ENCODE results near the gene AFAP1.

AFAP1 gene

DNA sequence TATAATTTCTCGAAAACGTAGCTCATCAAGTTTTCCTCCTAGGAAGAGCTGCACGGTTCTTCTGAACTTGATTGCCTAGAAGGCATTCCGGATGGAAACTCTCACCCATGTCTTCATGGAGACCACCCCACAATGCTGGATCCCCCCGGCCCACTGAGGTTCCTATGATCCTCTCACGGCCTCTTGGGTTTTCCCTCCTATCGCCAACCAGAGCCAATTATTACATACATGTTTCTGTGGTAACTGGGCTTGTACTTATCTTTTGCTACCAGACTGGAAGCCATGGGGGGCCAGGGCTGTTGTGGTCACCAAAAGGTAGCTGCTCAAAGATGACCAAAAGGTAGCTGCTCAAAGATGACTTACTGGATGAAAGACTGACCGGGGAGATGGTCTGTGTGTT, 131.5 kb downstream of the AFAP1 start:
- TF ChIP-seq, protein P1, sequence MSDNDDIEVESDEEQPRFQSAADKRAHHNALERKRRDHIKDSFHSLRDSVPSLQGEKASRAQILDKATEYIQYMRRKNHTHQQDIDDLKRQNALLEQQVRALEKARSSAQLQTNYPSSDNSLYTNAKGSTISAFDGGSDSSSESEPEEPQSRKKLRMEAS (IDR thresholded peaks at IDR 0.05) = no peak
- TF ChIP-seq CEBPB (IDR thresholded peaks at IDR 0.05) = no peak
- no peak for TF ChIP-seq CREB1 (IDR thresholded peaks at IDR 0.05; ENCODE audit: low read depth)
- TF ChIP-seq TCF12 (IDR thresholded peaks at IDR 0.05; ENCODE audit: low read depth) = no peak
- TF ChIP-seq TEAD4 (IDR thresholded peaks at IDR 0.05) = no peak
- TF ChIP-seq FOXM1 (IDR thresholded peaks at IDR 0.05; ENCODE audit: borderline replicate concordance, low read depth) = no peak
- no peak for TF ChIP-seq EGR1 (IDR thresholded peaks at IDR 0.05)
- no peak for TF ChIP-seq NFIC (IDR thresholded peaks at IDR 0.05)
- TF ChIP-seq RAD21 (IDR thresholded peaks at IDR 0.05; ENCODE audit: low read depth) = no peak
- TF ChIP-seq, protein P2, sequence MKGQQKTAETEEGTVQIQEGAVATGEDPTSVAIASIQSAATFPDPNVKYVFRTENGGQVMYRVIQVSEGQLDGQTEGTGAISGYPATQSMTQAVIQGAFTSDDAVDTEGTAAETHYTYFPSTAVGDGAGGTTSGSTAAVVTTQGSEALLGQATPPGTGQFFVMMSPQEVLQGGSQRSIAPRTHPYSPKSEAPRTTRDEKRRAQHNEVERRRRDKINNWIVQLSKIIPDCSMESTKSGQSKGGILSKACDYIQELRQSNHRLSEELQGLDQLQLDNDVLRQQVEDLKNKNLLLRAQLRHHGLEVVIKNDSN (IDR thresholded peaks at IDR 0.05) = no peak
- TF ChIP-seq, protein P3, sequence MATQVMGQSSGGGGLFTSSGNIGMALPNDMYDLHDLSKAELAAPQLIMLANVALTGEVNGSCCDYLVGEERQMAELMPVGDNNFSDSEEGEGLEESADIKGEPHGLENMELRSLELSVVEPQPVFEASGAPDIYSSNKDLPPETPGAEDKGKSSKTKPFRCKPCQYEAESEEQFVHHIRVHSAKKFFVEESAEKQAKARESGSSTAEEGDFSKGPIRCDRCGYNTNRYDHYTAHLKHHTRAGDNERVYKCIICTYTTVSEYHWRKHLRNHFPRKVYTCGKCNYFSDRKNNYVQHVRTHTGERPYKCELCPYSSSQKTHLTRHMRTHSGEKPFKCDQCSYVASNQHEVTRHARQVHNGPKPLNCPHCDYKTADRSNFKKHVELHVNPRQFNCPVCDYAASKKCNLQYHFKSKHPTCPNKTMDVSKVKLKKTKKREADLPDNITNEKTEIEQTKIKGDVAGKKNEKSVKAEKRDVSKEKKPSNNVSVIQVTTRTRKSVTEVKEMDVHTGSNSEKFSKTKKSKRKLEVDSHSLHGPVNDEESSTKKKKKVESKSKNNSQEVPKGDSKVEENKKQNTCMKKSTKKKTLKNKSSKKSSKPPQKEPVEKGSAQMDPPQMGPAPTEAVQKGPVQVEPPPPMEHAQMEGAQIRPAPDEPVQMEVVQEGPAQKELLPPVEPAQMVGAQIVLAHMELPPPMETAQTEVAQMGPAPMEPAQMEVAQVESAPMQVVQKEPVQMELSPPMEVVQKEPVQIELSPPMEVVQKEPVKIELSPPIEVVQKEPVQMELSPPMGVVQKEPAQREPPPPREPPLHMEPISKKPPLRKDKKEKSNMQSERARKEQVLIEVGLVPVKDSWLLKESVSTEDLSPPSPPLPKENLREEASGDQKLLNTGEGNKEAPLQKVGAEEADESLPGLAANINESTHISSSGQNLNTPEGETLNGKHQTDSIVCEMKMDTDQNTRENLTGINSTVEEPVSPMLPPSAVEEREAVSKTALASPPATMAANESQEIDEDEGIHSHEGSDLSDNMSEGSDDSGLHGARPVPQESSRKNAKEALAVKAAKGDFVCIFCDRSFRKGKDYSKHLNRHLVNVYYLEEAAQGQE (IDR thresholded peaks at IDR 0.05; ENCODE audit: low read depth) = no peak
- TF ChIP-seq TAF1 (IDR thresholded peaks at IDR 0.05; ENCODE audit: low read depth) = no peak
- TF ChIP-seq ZBTB7A (IDR thresholded peaks at IDR 0.05; ENCODE audit: low read depth) = no peak
- TF ChIP-seq YY1 (IDR thresholded peaks at IDR 0.05; ENCODE audit: low read depth) = no peak

DNA sequence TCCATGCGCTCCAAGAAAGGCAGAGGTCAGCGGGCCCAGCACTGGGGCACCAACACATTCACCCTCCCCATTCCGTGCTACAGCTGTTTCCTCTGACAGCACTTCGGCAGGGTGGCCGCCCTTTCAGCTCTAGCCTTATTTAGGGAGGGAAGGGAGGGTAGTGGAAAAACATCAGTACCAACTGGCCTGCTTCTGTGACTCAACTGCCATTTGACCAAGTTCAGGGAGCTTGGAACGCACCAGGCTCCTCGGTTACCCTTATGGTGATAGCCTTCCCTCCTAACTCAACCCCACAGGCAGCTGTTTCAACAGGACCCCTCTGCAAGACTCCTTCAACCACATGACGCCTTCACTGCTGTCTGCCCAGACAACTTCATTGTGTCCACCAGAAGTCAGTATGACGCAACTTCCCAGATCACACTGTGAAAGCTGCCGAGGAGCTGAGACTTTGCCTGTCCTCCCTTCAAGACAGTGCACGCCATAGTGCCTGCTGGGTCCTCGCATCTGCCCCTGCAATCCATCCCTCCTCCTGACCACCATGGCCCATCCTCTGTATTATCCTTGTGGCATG, 132.2 kb downstream of the AFAP1 start:
- TF ChIP-seq TCF12 (IDR thresholded peaks at IDR 0.05; ENCODE audit: low read depth) (no peak), YY1 (IDR thresholded peaks at IDR 0.05; ENCODE audit: low read depth) (no peak), FOXM1 (IDR thresholded peaks at IDR 0.05; ENCODE audit: borderline replicate concordance, low read depth) (no peak), RAD21 (IDR thresholded peaks at IDR 0.05; ENCODE audit: low read depth) (no peak), CEBPB (IDR thresholded peaks at IDR 0.05) (peak; percentile 62)
- TF ChIP-seq, protein P2 (IDR thresholded peaks at IDR 0.05) = no peak

DNA sequence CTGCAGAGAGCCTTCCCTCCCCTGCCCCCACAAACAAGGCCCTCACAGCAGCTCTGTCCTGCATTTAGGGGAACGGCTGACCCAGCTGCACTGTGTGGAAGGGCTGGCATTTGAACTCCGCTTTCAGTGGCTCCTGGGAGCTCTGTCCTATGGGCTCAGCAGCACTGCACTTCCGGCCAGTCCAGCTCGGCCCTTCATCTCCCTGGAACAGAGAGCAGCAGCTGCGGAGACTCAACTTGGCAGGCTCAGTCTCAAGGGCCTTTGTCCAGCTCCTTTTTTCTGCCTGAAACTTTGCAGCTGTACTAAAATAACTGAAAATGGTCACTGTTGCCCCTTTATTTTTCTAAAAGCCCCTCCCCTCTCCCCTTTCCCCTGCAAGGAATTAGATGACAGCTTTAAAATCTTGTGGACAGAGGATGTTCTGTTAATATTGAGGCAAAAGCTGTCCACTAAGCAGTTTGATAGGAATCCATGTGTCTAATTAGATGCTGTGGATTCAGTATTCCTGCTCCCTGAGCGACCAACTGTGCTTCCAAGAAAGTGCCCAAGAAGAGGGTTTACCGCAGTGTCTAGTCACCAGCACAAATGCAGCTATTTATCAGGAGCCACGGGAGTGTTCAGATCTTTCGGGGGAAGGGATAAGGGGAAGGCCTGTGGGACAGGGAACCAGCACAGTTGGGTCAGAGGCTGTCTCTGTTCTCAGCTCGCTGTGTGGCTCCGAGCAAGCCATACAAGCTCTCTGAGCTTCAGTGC, 133.1 kb downstream of the AFAP1 start:
- TF ChIP-seq CREB1 (IDR thresholded peaks at IDR 0.05; ENCODE audit: low read depth) = no peak
- TF ChIP-seq, protein P2 (IDR thresholded peaks at IDR 0.05) = no peak
- TF ChIP-seq RAD21 (IDR thresholded peaks at IDR 0.05; ENCODE audit: low read depth) = no peak
- TF ChIP-seq, protein P1 (IDR thresholded peaks at IDR 0.05) = no peak
- TF ChIP-seq NFIC (IDR thresholded peaks at IDR 0.05) = no peak
- TF ChIP-seq ZBTB7A (IDR thresholded peaks at IDR 0.05; ENCODE audit: low read depth) = no peak

DNA sequence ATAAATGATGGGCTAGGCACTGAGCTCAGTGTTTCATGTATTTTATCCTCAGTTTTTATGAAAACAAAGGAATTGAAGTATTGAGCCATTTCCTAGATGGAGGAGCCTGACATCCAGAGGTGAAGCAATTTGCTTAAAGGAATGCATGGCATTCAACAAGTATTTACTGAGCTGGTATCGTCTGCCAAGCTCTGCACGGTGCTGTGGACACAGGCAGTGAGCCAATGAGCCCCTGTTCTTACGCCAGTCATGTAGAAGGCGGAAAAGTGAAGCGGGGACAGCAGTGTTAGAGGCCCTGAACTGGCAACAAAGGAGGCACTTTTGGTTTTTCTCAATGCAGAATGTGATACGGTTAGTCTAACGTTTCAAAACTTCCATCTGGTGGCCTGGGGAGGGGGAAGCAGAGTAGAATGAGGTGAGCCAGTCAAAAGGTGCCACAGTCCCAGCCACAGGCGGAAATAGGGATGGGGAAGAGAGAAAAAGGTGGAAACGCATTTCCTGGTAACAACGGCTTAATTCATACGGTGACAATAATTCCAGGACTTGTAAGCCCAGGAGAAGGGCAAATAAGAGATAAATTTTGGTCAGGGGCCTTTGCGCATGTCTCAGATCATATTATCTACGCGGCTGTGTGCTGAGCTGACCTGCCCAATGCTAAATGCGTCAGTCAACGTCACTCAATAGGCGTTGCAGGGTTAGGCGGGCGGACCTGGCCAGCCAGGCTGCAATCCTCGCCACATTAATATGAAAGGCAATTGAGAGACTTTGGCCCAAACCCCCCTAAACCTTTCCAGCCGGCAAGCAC, 133.9 kb downstream of the AFAP1 start:
- TF ChIP-seq ZBTB7A (IDR thresholded peaks at IDR 0.05; ENCODE audit: low read depth) (no peak), CREB1 (IDR thresholded peaks at IDR 0.05; ENCODE audit: low read depth) (0 out of 2 replicates have a peak, but pooled peaks have one; percentile 20), EGR1 (IDR thresholded peaks at IDR 0.05) (no peak), FOXM1 (IDR thresholded peaks at IDR 0.05; ENCODE audit: borderline replicate concordance, low read depth) (0 out of 2 replicates have a peak, but pooled peaks have one; percentile 33), TAF1 (IDR thresholded peaks at IDR 0.05; ENCODE audit: low read depth) (no peak), RAD21 (IDR thresholded peaks at IDR 0.05; ENCODE audit: low read depth) (peak; percentile 7; the same call in 1 of the 2 replicates), YY1 (IDR thresholded peaks at IDR 0.05; ENCODE audit: low read depth) (0 out of 2 replicates have a peak, but pooled peaks have one; percentile 19), TEAD4 (IDR thresholded peaks at IDR 0.05) (peak; percentile 100), EP300 (IDR thresholded peaks at IDR 0.05; ENCODE audit: borderline replicate concordance) (peak; percentile 84; the same call in 1 of the 2 replicates), NFIC (IDR thresholded peaks at IDR 0.05) (peak; percentile 99), TCF12 (IDR thresholded peaks at IDR 0.05; ENCODE audit: low read depth) (peak; percentile 86), CEBPB (IDR thresholded peaks at IDR 0.05) (peak; percentile 98)
- TF ChIP-seq, protein P2 (IDR thresholded peaks at IDR 0.05) = no peak
- TF ChIP-seq, protein P3 (IDR thresholded peaks at IDR 0.05; ENCODE audit: low read depth) = no peak
- TF ChIP-seq, protein P1 (IDR thresholded peaks at IDR 0.05) = peak; percentile 28; the same call in 1 of the 2 replicates
